ENCODE measurements around the gene DPPA4. TPM values are rescaled to one million over a fixed set of nuclear protein-coding genes. Genes with fewer than 3 reads are reported as not detected.

The DPPA4 gene
- total RNA-seq, 1 donor from 2014 or later = 215 TPM

DNA sequence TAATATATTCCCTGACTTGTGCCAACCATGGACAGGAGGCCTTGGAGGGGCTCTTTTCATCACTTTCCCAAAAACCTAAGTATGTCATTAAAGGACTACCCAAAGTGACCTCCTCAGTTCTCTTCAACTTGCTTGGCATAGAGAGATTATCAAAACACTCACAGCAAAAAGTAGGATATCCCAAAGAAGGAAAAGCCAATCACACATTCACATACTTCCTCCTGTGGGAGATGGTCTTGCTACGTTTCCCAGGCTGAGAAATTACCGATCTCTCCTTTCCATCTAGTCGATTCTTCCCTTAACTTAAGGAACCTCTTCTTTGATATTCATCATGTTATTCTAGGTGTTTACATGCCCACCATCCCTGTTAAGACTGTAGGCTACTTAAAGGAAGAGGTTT lies 9.1 kb downstream of the DPPA4 start:
- Histone ChIP-seq H4K20me1 (ENCODE audit: low read depth) (peaks cover 66% of the 10 kb centered on the region), H3K9ac (no peak overlapping the region), H3K4me2 (no peak overlapping the region), H3K27ac (no peak overlapping the region), H2AFZ (replicated peaks) (no peak overlapping the region), H3F3A (ENCODE audit: low read depth) (peaks cover 35% of the 10 kb centered on the region), H3K79me2 (ENCODE audit: low read depth) (peaks cover 43% of the 10 kb centered on the region), H3K4me1 (peaks cover 4% of the 10 kb centered on the region), H3K36me3 (peaks cover 7% of the 10 kb centered on the region), H3K27me3 (no peaks in the 10 kb centered on the region), H3K9me3 (ENCODE audit: low read depth) (no peaks in the 10 kb centered on the region), H3K4me3 (no peak overlapping the region)
- no peak for DNase-seq (ENCODE audit: low spot score)
- TF ChIP-seq EZH2 (IDR thresholded peaks at IDR 0.05) (no peak), EZH2phosphoT487 (IDR thresholded peaks at IDR 0.05) (no peak)
- TF ChIP-seq, protein P1, sequence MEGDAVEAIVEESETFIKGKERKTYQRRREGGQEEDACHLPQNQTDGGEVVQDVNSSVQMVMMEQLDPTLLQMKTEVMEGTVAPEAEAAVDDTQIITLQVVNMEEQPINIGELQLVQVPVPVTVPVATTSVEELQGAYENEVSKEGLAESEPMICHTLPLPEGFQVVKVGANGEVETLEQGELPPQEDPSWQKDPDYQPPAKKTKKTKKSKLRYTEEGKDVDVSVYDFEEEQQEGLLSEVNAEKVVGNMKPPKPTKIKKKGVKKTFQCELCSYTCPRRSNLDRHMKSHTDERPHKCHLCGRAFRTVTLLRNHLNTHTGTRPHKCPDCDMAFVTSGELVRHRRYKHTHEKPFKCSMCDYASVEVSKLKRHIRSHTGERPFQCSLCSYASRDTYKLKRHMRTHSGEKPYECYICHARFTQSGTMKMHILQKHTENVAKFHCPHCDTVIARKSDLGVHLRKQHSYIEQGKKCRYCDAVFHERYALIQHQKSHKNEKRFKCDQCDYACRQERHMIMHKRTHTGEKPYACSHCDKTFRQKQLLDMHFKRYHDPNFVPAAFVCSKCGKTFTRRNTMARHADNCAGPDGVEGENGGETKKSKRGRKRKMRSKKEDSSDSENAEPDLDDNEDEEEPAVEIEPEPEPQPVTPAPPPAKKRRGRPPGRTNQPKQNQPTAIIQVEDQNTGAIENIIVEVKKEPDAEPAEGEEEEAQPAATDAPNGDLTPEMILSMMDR (IDR thresholded peaks at IDR 0.05) = no peak
- Mint-ChIP-seq H3K27me3 (ENCODE audit: insufficient read depth, low read depth) (no peaks in the 10 kb centered on the region), H3K36me3 (peaks cover 33% of the 10 kb centered on the region), H3K9me3 (no peaks in the 10 kb centered on the region), H3K27ac (no peak overlapping the region), H3K4me3 (no peak overlapping the region), H3K4me1 (peaks cover 6% of the 10 kb centered on the region)

GRCh38 chr3:109325657-109326056 lies 11.7 kb downstream of the DPPA4 start:
- no peak overlapping the region for H2AFZ ChIP-seq (replicated peaks)
- no peak overlapping the region for H3K4me2 ChIP-seq
- H3F3A ChIP-seq (ENCODE audit: low read depth) = peaks cover 31% of the 10 kb centered on the region
- H3K4me1 ChIP-seq = no peaks in the 10 kb centered on the region
- peaks cover 7% of the 10 kb centered on the region for H3K36me3 ChIP-seq
- no peaks in the 10 kb centered on the region for H3K27me3 ChIP-seq
- Mint-ChIP-seq H3K36me3 (peaks cover 31% of the 10 kb centered on the region), H3K27me3 (ENCODE audit: insufficient read depth, low read depth) (no peaks in the 10 kb centered on the region), H3K27ac (no peak overlapping the region), H3K4me3 (no peak overlapping the region), H3K4me1 (no peaks in the 10 kb centered on the region), H3K9me3 (no peaks in the 10 kb centered on the region)
- H3K9me3 ChIP-seq (ENCODE audit: low read depth) = no peaks in the 10 kb centered on the region
- peaks cover 17% of the 10 kb centered on the region for H3K79me2 ChIP-seq (ENCODE audit: low read depth)
- no peak overlapping the region for H3K4me3 ChIP-seq
- TF ChIP-seq EZH2phosphoT487 (IDR thresholded peaks at IDR 0.05) = no peak
- TF ChIP-seq EZH2 (IDR thresholded peaks at IDR 0.05) = no peak
- no peak overlapping the region for H3K9ac ChIP-seq
- peaks cover 43% of the 10 kb centered on the region for H4K20me1 ChIP-seq (ENCODE audit: low read depth)
- H3K27ac ChIP-seq = peak overlapping the region; percentile 63
- no peak for DNase-seq (ENCODE audit: low spot score)

GRCh38 chr3:109325109-109325508 lies 12.2 kb downstream of the DPPA4 start:
- Histone ChIP-seq H3K36me3 (peaks cover 7% of the 10 kb centered on the region), H3K9me3 (ENCODE audit: low read depth) (no peaks in the 10 kb centered on the region), H2AFZ (replicated peaks) (no peak overlapping the region), H3F3A (ENCODE audit: low read depth) (peaks cover 27% of the 10 kb centered on the region), H3K4me1 (no peaks in the 10 kb centered on the region), H4K20me1 (ENCODE audit: low read depth) (peaks cover 38% of the 10 kb centered on the region), H3K4me3 (no peak overlapping the region), H3K4me2 (no peak overlapping the region), H3K79me2 (ENCODE audit: low read depth) (peaks cover 12% of the 10 kb centered on the region), H3K27me3 (no peaks in the 10 kb centered on the region), H3K27ac (no peak overlapping the region), H3K9ac (no peak overlapping the region)
- no peak overlapping the region for H3K27ac Mint-ChIP-seq
- H3K4me3 Mint-ChIP-seq = no peak overlapping the region
- DNase-seq (ENCODE audit: low spot score) = no peak
- no peaks in the 10 kb centered on the region for H3K4me1 Mint-ChIP-seq
- no peaks in the 10 kb centered on the region for H3K9me3 Mint-ChIP-seq
- peaks cover 31% of the 10 kb centered on the region for H3K36me3 Mint-ChIP-seq
- TF ChIP-seq, protein P1 (IDR thresholded peaks at IDR 0.05) = no peak
- TF ChIP-seq EZH2phosphoT487 (IDR thresholded peaks at IDR 0.05) = no peak
- no peak for TF ChIP-seq EZH2 (IDR thresholded peaks at IDR 0.05)
- no peaks in the 10 kb centered on the region for H3K27me3 Mint-ChIP-seq (ENCODE audit: insufficient read depth, low read depth)

DNA sequence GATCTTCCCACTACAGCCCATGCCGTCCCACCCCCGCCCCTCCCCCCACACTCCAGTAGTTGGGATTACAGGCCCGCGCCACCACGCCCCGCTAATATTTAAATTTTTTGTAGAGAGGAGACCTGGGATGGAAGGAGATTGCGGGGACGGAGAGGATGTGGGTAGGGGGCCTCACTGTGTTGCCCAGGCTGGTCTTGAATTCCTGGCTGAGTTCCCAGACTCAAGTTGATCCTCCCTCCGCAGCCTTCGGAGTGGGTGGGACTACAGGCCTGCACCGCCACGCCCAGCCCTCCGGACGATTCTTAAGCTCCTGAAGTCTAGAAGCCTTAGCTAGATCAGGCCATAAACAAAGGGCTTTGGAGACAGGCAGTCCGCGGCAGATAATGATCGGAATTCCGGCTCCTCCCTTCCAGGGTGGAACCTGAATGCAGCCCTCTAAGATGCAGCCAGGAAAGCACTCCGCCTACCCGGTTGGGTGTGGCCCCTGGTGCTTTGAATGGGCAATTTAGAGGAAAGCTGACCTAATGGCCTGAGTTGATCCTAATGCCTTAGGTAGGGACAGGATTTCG lies 21.1 kb downstream of the DPPA4 start, which contains the start of gene DPPA2:
TSS of gene DPPA2 (minus strand) at position 356 of the 569 bp plus-strand sequence. CDS start 1,975 bp downstream, outside the sequence.
- H3K9ac ChIP-seq = no peak within 1 kb of the TSS
- no peaks in the 10 kb centered on the region for H3K9me3 ChIP-seq (ENCODE audit: low read depth)
- H3K4me2 ChIP-seq = no peak within 1 kb of the TSS
- H3K27me3 Mint-ChIP-seq (ENCODE audit: insufficient read depth, low read depth) = no peaks in the 10 kb centered on the region
- H3K4me1 Mint-ChIP-seq = peaks cover 5% of the 10 kb centered on the region
- no peaks in the 10 kb centered on the region for H3K27me3 ChIP-seq
- peak; percentile 75 for DNase-seq (ENCODE audit: low spot score)
- H2AFZ ChIP-seq (replicated peaks) = no peak within 1 kb of the TSS
- no peaks in the 10 kb centered on the region for H3K4me1 ChIP-seq
- no peaks in the 10 kb centered on the region for H3K79me2 ChIP-seq (ENCODE audit: low read depth)
- no peak within 1 kb of the TSS for H3K27ac ChIP-seq
- TF ChIP-seq, protein P1 (IDR thresholded peaks at IDR 0.05) = no peak
- no peak for TF ChIP-seq EZH2phosphoT487 (IDR thresholded peaks at IDR 0.05)
- TF ChIP-seq EZH2 (IDR thresholded peaks at IDR 0.05) = no peak
- H3F3A ChIP-seq (ENCODE audit: low read depth) = no peaks in the 10 kb centered on the region
- no peak within 1 kb of the TSS for H3K4me3 ChIP-seq
- peaks cover 2% of the 10 kb centered on the region for H3K9me3 Mint-ChIP-seq
- peaks cover 2% of the 10 kb centered on the region for H3K36me3 Mint-ChIP-seq
- no peaks in the 10 kb centered on the region for H3K36me3 ChIP-seq
- H4K20me1 ChIP-seq (ENCODE audit: low read depth) = no peaks in the 10 kb centered on the region
- H3K4me3 Mint-ChIP-seq = no peak within 1 kb of the TSS
- H3K27ac Mint-ChIP-seq = no peak within 1 kb of the TSS
